HCT116 (cell line): ENCODE results near the gene RPIA.

Experiments
- POLR2AphosphoS5 ChIP-seq: IDR thresholded peaks from 2 replicates; pipeline ENCODE4 v1.6.1; 2011; ENCODE audit warnings: mild to moderate bottlenecking, low read depth, low read length, moderate library complexity
- RAD21 ChIP-seq: IDR thresholded peaks from 2 replicates; pipeline ENCODE4 v1.6.1; 2012; ENCODE audit warnings: low read depth, mild to moderate bottlenecking
- YY1 ChIP-seq: IDR thresholded peaks from 2 replicates; pipeline ENCODE4 v1.6.1; 2011; ENCODE audit warnings: low read length, low read depth, moderate library complexity, mild to moderate bottlenecking; ENCODE audit not compliant: insufficient replicate concordance; ENCODE audit errors: extremely low read depth
- ZFX ChIP-seq: fragments of 450-650 bp; IDR thresholded peaks from 2 replicates; pipeline ENCODE4 v1.6.1; 2017
- TF ChIP-seq, protein P1 (sequence below), 3 experiments: fragments of 200-600 bp in 1 of 3; sonication (generic) in 1 of 3; IDR thresholded peaks in 2 of 3; conservative IDR thresholded peaks in 1 of 3; 2 replicates each; pipeline ENCODE4 v1.5.1; 2012 to 2017; ENCODE audit warnings: low read depth in 2 of 3, low read length in 2 of 3, antibody characterized with exemption in 1 of 3, borderline replicate concordance in 1 of 3, control low read depth in 1 of 3, mild to moderate bottlenecking in 1 of 3, mixed read lengths in 1 of 3, mixed run types in 1 of 3, moderate library complexity in 1 of 3; ENCODE audit not compliant: insufficient read depth in 1 of 3
- TF ChIP-seq, protein P2 (sequence below): IDR thresholded peaks from 2 replicates; pipeline ENCODE4 v1.6.1; 2012

DNA sequence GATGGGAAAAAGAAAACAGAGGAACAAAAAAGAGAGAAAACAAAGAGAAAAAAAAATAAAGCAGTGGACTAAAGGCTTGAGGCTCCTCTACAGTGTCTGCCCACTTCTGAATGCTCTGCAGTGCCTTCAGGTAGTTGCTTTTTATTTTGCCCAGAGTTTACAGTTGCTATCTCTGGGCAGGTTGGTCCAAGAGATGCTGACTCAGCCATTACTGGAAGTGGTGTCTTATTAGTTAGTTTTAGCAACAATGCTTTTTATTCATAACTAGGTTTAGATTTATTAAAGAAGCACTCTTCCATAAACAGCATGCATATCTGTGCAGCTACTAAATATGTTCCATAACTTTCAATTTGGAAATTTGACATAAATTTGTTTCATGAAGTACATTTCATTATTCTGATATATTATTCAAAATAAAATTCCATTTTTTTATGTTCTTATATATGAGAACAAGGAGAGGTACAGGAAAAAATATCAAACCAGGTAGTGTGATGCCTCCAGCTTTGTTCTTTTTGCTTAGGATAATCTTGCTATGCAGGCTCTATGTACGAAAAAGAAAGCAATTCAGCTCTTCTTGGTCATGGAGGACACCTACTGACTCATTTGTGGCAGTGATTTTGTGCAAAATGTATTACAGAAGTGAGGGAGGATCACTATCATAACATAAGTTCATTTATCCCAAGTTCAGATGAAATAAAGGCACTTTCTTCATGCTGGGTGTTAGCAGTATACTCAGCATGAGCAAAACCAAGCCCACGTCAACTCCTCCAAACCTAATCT, 69.5 kb downstream of the RPIA start:
- TF ChIP-seq, protein P1, sequence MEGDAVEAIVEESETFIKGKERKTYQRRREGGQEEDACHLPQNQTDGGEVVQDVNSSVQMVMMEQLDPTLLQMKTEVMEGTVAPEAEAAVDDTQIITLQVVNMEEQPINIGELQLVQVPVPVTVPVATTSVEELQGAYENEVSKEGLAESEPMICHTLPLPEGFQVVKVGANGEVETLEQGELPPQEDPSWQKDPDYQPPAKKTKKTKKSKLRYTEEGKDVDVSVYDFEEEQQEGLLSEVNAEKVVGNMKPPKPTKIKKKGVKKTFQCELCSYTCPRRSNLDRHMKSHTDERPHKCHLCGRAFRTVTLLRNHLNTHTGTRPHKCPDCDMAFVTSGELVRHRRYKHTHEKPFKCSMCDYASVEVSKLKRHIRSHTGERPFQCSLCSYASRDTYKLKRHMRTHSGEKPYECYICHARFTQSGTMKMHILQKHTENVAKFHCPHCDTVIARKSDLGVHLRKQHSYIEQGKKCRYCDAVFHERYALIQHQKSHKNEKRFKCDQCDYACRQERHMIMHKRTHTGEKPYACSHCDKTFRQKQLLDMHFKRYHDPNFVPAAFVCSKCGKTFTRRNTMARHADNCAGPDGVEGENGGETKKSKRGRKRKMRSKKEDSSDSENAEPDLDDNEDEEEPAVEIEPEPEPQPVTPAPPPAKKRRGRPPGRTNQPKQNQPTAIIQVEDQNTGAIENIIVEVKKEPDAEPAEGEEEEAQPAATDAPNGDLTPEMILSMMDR (IDR thresholded peaks at IDR 0.05 in 2 of 3, conservative IDR thresholded peaks at IDR 0.05 in 1 of 3; ENCODE audit: borderline replicate concordance in 1 of 3, insufficient read depth in 1 of 3, low read depth in 2 of 3, low read length in 2 of 3) = no peak
- TF ChIP-seq ZFX (no peak), RAD21 (no peak), POLR2AphosphoS5 (no peak), YY1 (no peak)
- TF ChIP-seq, protein P2, sequence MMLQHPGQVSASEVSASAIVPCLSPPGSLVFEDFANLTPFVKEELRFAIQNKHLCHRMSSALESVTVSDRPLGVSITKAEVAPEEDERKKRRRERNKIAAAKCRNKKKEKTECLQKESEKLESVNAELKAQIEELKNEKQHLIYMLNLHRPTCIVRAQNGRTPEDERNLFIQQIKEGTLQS = no peak
